H9 (cell line): ENCODE results near the gene NFAM1. TPM values are rescaled to one million over a fixed set of nuclear protein-coding genes. Genes with fewer than 3 reads are reported as not detected.
A peak's percentile ranks its signal among the peaks of the same experiment; 100 is the strongest.

Source experiments
- DNase-seq: peaks from one replicate; pipeline ENCODE4 v3.0.0-alpha.2; 2017
- H2AFZ ChIP-seq: one replicate; pipeline ENCODE4 v1.6.1; 2013; ENCODE audit warnings: mild to moderate bottlenecking, low read length, control low read depth, moderate library complexity
- H2AK5ac ChIP-seq: 2 replicates; pipeline ENCODE4 v1.6.1; 2013; ENCODE audit warnings: low read length, control low read depth, mixed read lengths; ENCODE audit not compliant: insufficient read length
- H2BK120ac ChIP-seq: one replicate; pipeline ENCODE4 v1.6.1; 2013; ENCODE audit warnings: low read depth, mild to moderate bottlenecking, low read length, control low read depth, inconsistent platforms; ENCODE audit not compliant: poor library complexity, severe bottlenecking
- H2BK12ac ChIP-seq: 2 replicates; pipeline ENCODE4 v1.6.1; 2013; ENCODE audit warnings: low read length, control low read depth, mixed read lengths, low read depth; ENCODE audit not compliant: insufficient read length
- H2BK15ac ChIP-seq: 2 replicates; pipeline ENCODE4 v1.6.1; 2013; ENCODE audit warnings: low read depth, low read length, control low read depth
- H2BK20ac ChIP-seq: one replicate; pipeline ENCODE4 v1.6.1; 2013; ENCODE audit warnings: low read depth, mild to moderate bottlenecking, low read length, control low read depth, inconsistent platforms; ENCODE audit not compliant: poor library complexity, severe bottlenecking
- H2BK5ac ChIP-seq: 2 replicates; pipeline ENCODE4 v1.6.1; 2013; ENCODE audit warnings: low read length, control low read depth, mixed read lengths; ENCODE audit not compliant: insufficient read length
- H3K14ac ChIP-seq: 2 replicates; pipeline ENCODE4 v1.6.1; 2013; ENCODE audit warnings: low read length, control low read depth; ENCODE audit not compliant: insufficient read depth
- H3K18ac ChIP-seq: 2 replicates; pipeline ENCODE4 v1.6.1; 2013; ENCODE audit warnings: low read depth, mild to moderate bottlenecking, mixed read lengths, low read length, control low read depth; ENCODE audit not compliant: insufficient read length
- H3K23ac ChIP-seq: 2 replicates; pipeline ENCODE4 v1.6.1; 2013; ENCODE audit warnings: low read length, control low read depth, mixed read lengths, low read depth; ENCODE audit not compliant: insufficient read length
- H3K23me2 ChIP-seq: 2 replicates; pipeline ENCODE4 v1.6.1; 2013; ENCODE audit warnings: low read depth, mild to moderate bottlenecking, mixed read lengths, low read length, control low read depth; ENCODE audit not compliant: insufficient read length, poor library complexity, severe bottlenecking
- H3K27ac ChIP-seq: 2 replicates; pipeline ENCODE4 v1.5.1; 2013; ENCODE audit warnings: low read length, control low read depth, mixed read lengths, low read depth; ENCODE audit not compliant: insufficient read length
- H3K27me3 ChIP-seq: 2 replicates; pipeline ENCODE4 v1.6.1; 2013; ENCODE audit warnings: low read length, control low read depth, inconsistent platforms; ENCODE audit not compliant: insufficient read depth
- H3K4ac ChIP-seq: 2 replicates; pipeline ENCODE4 v1.6.1; 2013; ENCODE audit warnings: low read depth, mild to moderate bottlenecking, control low read depth, inconsistent platforms, low read length, moderate library complexity
- H3K4me1 ChIP-seq: 2 replicates; pipeline ENCODE4 v1.6.1; 2013; ENCODE audit warnings: low read length, control low read depth, inconsistent platforms; ENCODE audit not compliant: insufficient read depth
- H3K4me2 ChIP-seq: 2 replicates; pipeline ENCODE4 v1.6.1; 2013; ENCODE audit warnings: low read length, control low read depth, mixed read lengths; ENCODE audit not compliant: insufficient read length, insufficient read depth
- H3K56ac ChIP-seq: 2 replicates; pipeline ENCODE4 v1.6.1; 2013; ENCODE audit warnings: low read depth, mild to moderate bottlenecking, mixed read lengths, low read length, control low read depth; ENCODE audit not compliant: insufficient read length
- H3K79me1 ChIP-seq: 2 replicates; pipeline ENCODE4 v1.6.1; 2013; ENCODE audit warnings: low read depth, mild to moderate bottlenecking, moderate library complexity, low read length, control low read depth, inconsistent platforms; ENCODE audit not compliant: insufficient read depth, poor library complexity, severe bottlenecking
- H3K79me2 ChIP-seq: 2 replicates; pipeline ENCODE4 v1.6.1; 2013; ENCODE audit warnings: low read length, control low read depth, inconsistent platforms; ENCODE audit not compliant: insufficient read depth
- H3K9ac ChIP-seq: 2 replicates; pipeline ENCODE4 v1.6.1; 2013; ENCODE audit warnings: low read length, control low read depth, mixed read lengths; ENCODE audit not compliant: insufficient read length; ENCODE audit errors: extremely low read depth
- H3K9me3 ChIP-seq: one replicate; pipeline ENCODE4 v1.6.1; 2013; ENCODE audit warnings: low read depth, low read length, inconsistent platforms; ENCODE audit not compliant: control insufficient read depth
- H3T11ph ChIP-seq: one replicate; pipeline ENCODE4 v1.6.1; 2013; ENCODE audit warnings: mild to moderate bottlenecking, low read length, control low read depth, inconsistent platforms
- H4K20me1 ChIP-seq: one replicate; pipeline ENCODE4 v1.6.1; 2013; ENCODE audit not compliant: control insufficient read depth, insufficient read length, insufficient read depth
- H4K5ac ChIP-seq: 2 replicates; pipeline ENCODE4 v1.6.1; 2013; ENCODE audit warnings: low read depth, mild to moderate bottlenecking, mixed read lengths, low read length, control low read depth; ENCODE audit not compliant: insufficient read length
- H4K8ac ChIP-seq: replicated peaks from 2 replicates; pipeline ENCODE4 v1.6.1; 2013; ENCODE audit warnings: low read length, control low read depth, mixed read lengths, low read depth; ENCODE audit not compliant: insufficient read length
- H4K91ac ChIP-seq: 2 replicates; pipeline ENCODE4 v1.6.1; 2013; ENCODE audit warnings: low read depth, mild to moderate bottlenecking, moderate library complexity, mixed read lengths, low read length, control low read depth; ENCODE audit not compliant: insufficient read length
- H3K27ac Mint-ChIP-seq, 3 experiments: 2 replicates in 2 of 3; 3 replicates in 1 of 3; pipeline ENCODE4 v1.8.0; 2020 to 2021; ENCODE audit warnings: mixed read lengths in 3 of 3, mild to moderate bottlenecking in 1 of 3, moderate library complexity in 1 of 3
- H3K27me3 Mint-ChIP-seq: 2 replicates; pipeline ENCODE4 v1.8.0; 2021; ENCODE audit warnings: low read depth, mild to moderate bottlenecking, moderate library complexity, mixed read lengths
- H3K36me3 Mint-ChIP-seq, 3 experiments: 2 replicates in 2 of 3; 3 replicates in 1 of 3; pipeline ENCODE4 v1.8.0; 2020 to 2021; ENCODE audit warnings: low read depth in 3 of 3, mixed read lengths in 3 of 3; ENCODE audit not compliant: insufficient read depth in 1 of 3
- H3K4me1 Mint-ChIP-seq, 2 experiments: 2 replicates each; pipeline ENCODE4 v1.8.0; 2020; ENCODE audit warnings: mixed read lengths in 2 of 2
- H3K4me3 Mint-ChIP-seq, 2 experiments: 2 replicates in 1 of 2; 3 replicates in 1 of 2; pipeline ENCODE4 v1.8.0; 2020 to 2021; ENCODE audit warnings: mild to moderate bottlenecking in 2 of 2, mixed read lengths in 2 of 2, moderate library complexity in 1 of 2
- H3K9me3 Mint-ChIP-seq, 2 experiments: 2 replicates in 1 of 2; 3 replicates in 1 of 2; pipeline ENCODE4 v1.8.0; 2020; ENCODE audit warnings: mild to moderate bottlenecking in 2 of 2, mixed read lengths in 2 of 2, moderate library complexity in 1 of 2
- CTCF ChIP-seq: fragments of 200-600 bp; sonication (generic); conservative IDR thresholded peaks from 3 replicates; pipeline ENCODE4 v1.8.0; 2021; ENCODE audit warnings: antibody characterized with exemption, mild to moderate bottlenecking
- WGBS: extraction: QIAGEN DNeasy Blood & Tissue Kit; methylation state at CpG from one replicate; pipeline ENCODE4 v1.1.7; 2013; ENCODE audit warnings: missing lambda C conversion rate, low lambda C conversion rate, mixed read lengths; ENCODE audit not compliant: insufficient read length; ENCODE audit errors: extremely low coverage; 5-methylcytosine and 5-hydroxymethylcytosine counted together
- total RNA-seq: library from RNA; stranded (reverse); gene quantifications from 2 replicates; pipeline ENCODE4 v1.2.1, GENCODE V29; 2021

NFAM1 gene
- total RNA-seq, 1 experiment from 2014 or later = 0.68 TPM

- H3K4ac ChIP-seq = no peak overlapping the region
- no peak overlapping the region for H3K4me2 ChIP-seq
- no peak overlapping the region for H3K27ac ChIP-seq
- Mint-ChIP-seq H3K36me3 (peaks cover 0 to 7% (median 0%) of the 10 kb centered on the region in 3 experiments; a peak in 2 of 7 replicates), H3K27ac (peak overlapping the region in 2 of 3 experiments; percentile 68 to 72; a peak in 3 of 7 replicates), H3K4me1 (peaks cover 35 to 36% of the 10 kb centered on the region in 2 experiments), H3K9me3 (no peaks in the 10 kb centered on the region; a peak in 1 of 5 replicates), H3K27me3 (peaks cover 34% of the 10 kb centered on the region), H3K4me3 (no peak overlapping the region)
- H2AFZ ChIP-seq = no peak overlapping the region
- H2BK120ac ChIP-seq = no peak overlapping the region
- no peak overlapping the region for H2BK5ac ChIP-seq
- no peak overlapping the region for H3K14ac ChIP-seq
- peak; percentile 69 for DNase-seq
- peaks cover 7% of the 10 kb centered on the region; the same call in 1 of the 2 replicates for H3K4me1 ChIP-seq
- WGBS = no CpG with 5 or more reads among the region's 3 CpGs
- H2BK15ac ChIP-seq = no peak overlapping the region
- H3K23ac ChIP-seq = no peak overlapping the region
- no peaks in the 10 kb centered on the region for H3K23me2 ChIP-seq
- no peak overlapping the region for H4K8ac ChIP-seq
- no peak overlapping the region for H2AK5ac ChIP-seq
- no peaks in the 10 kb centered on the region for H4K20me1 ChIP-seq
- H3K79me2 ChIP-seq = no peaks in the 10 kb centered on the region
- TF ChIP-seq CTCF = no peak
- H4K91ac ChIP-seq = no peak overlapping the region
- no peak overlapping the region for H3T11ph ChIP-seq
- no peak overlapping the region for H4K5ac ChIP-seq
- no peak overlapping the region for H2BK20ac ChIP-seq
- no peak overlapping the region for H3K18ac ChIP-seq
- no peak overlapping the region for H2BK12ac ChIP-seq
- H3K56ac ChIP-seq = no peak overlapping the region
- no peaks in the 10 kb centered on the region for H3K27me3 ChIP-seq
- no peaks in the 10 kb centered on the region for H3K79me1 ChIP-seq
- H3K9ac ChIP-seq = no peak overlapping the region
- no peaks in the 10 kb centered on the region for H3K9me3 ChIP-seq
Measured at GRCh38 chr22:42461511-42461910, 29.3 kb upstream of the NFAM1 start.
